HG02938 (cell line): ENCODE results near the gene PRKG1.
A peak's percentile ranks its signal among the peaks of the same experiment; 100 is the strongest.
"Not testable (repeated sequence)": the region's sequence is repeated elsewhere in the genome, so short reads cannot be mapped to it uniquely, and the experiment has no call there.

Experiments
- ATAC-seq: cut with Tn5 transposase; IDR thresholded peaks from one replicate; pipeline ENCODE4 v1.9.1; 2021; ENCODE audit warnings: mild to moderate bottlenecking, moderate library complexity; ENCODE audit not compliant: unreplicated experiment

Gene PRKG1

GRCh38 chr10:51567271-51567670 lies 493.0 kb downstream of the PRKG1 start:
- no peak for ATAC-seq

GRCh38 chr10:51569467-51569866 lies 495.2 kb downstream of the PRKG1 start:
- ATAC-seq: no peak

- ATAC-seq: no peak
Observed at GRCh38 chr10:51574248-51575048, 500.2 kb downstream of the PRKG1 start.

- ATAC-seq: not testable (repeated sequence)
Observed at GRCh38 chr10:51581196-51581595, 506.9 kb downstream of the PRKG1 start.

- ATAC-seq: no peak
Observed at GRCh38 chr10:51583976-51584375, 509.7 kb downstream of the PRKG1 start.

- ATAC-seq: no peak
Observed at GRCh38 chr10:51585742-51586141, 511.5 kb downstream of the PRKG1 start.

GRCh38 chr10:51588984-51589383 lies 514.7 kb downstream of the PRKG1 start:
- no peak for ATAC-seq

GRCh38 chr10:51590818-51591217 lies 516.5 kb downstream of the PRKG1 start:
- no peak for ATAC-seq

- ATAC-seq: no peak
Observed at GRCh38 chr10:51596695-51597094, 522.4 kb downstream of the PRKG1 start.

GRCh38 chr10:51599647-51600046 lies 525.4 kb downstream of the PRKG1 start:
- no peak for ATAC-seq

- no peak for ATAC-seq
Observed at GRCh38 chr10:51602326-51602725, 528.0 kb downstream of the PRKG1 start.

- ATAC-seq: no peak
Observed at GRCh38 chr10:51604579-51604978, 530.3 kb downstream of the PRKG1 start.

- no peak for ATAC-seq
Observed at GRCh38 chr10:51606825-51607462, 532.7 kb downstream of the PRKG1 start.

- ATAC-seq: no peak
Observed at GRCh38 chr10:51607463-51607835, 533.2 kb downstream of the PRKG1 start.

GRCh38 chr10:51608211-51608610 lies 533.9 kb downstream of the PRKG1 start:
- ATAC-seq: no peak

- no peak for ATAC-seq
Observed at GRCh38 chr10:51615764-51616298, 541.5 kb downstream of the PRKG1 start.

- ATAC-seq: no peak
Observed at GRCh38 chr10:51617576-51618235, 543.4 kb downstream of the PRKG1 start.

GRCh38 chr10:51619365-51619764 lies 545.1 kb downstream of the PRKG1 start:
- no peak for ATAC-seq

GRCh38 chr10:51620131-51620530 lies 545.8 kb downstream of the PRKG1 start:
- peak; percentile 93 for ATAC-seq

- no peak for ATAC-seq
Observed at GRCh38 chr10:51624013-51624412, 549.7 kb downstream of the PRKG1 start.

GRCh38 chr10:51629934-51630639 lies 555.8 kb downstream of the PRKG1 start:
- no peak for ATAC-seq
